GM10266 (cell line): ENCODE results near the gene SNRNP25.

Experiments used
- DNase-seq: peaks from one replicate; pipeline ENCODE4 v3.0.0; 2012; ENCODE audit errors: extremely low spot score
- TF ChIP-seq, protein P1 (sequence below): IDR thresholded peaks from 2 replicates; pipeline ENCODE4 v1.5.1; 2012; ENCODE audit warnings: mild to moderate bottlenecking, low read depth; ENCODE audit not compliant: control insufficient read depth, insufficient read depth; ENCODE audit errors: missing control alignments

Gene SNRNP25

DNA sequence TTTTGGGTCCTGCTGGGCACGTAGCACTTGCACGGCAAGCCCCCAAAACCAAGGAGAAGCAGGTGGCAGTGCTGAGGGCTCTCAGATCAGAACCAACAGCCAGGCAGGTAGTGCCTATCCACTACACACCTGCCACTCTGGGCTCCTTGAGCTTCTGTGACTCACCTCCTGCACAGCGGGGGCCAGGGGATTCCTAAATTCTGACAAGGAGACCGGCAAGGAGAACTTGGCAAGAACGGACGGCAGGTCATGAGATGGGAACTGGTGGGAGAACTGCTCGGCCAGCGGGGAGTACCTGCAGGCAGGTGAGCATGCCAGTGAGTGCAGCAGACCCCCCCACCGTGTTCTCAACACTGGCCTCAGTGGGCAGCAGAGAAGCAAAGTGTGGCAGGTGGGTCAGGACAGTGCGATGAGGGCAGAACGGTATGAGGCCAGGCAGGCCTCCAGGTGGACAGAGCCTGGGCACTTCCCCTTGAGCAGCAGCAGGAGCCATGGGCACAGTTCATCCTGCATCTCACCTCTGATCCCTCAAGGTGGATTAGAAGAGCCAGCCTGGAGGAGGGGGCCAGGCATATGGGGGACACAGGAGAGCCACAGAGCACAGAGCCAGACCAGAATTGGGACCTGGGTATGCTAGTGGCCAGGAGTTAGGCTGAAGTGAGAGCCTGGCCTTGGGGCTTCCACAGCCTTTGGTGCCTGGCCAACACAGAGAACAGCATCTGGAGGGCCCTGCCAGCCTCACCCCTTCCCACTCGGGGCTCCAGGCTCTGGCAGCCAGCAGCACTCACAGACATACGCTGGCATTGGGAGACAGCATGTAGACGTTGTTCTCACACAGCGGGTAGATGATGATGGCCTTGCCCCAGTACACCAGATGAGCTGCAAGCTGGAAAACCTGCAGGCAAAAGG is 39.1 kb downstream of the SNRNP25 start:
- DNase-seq, result no peak
- TF ChIP-seq, protein P1, sequence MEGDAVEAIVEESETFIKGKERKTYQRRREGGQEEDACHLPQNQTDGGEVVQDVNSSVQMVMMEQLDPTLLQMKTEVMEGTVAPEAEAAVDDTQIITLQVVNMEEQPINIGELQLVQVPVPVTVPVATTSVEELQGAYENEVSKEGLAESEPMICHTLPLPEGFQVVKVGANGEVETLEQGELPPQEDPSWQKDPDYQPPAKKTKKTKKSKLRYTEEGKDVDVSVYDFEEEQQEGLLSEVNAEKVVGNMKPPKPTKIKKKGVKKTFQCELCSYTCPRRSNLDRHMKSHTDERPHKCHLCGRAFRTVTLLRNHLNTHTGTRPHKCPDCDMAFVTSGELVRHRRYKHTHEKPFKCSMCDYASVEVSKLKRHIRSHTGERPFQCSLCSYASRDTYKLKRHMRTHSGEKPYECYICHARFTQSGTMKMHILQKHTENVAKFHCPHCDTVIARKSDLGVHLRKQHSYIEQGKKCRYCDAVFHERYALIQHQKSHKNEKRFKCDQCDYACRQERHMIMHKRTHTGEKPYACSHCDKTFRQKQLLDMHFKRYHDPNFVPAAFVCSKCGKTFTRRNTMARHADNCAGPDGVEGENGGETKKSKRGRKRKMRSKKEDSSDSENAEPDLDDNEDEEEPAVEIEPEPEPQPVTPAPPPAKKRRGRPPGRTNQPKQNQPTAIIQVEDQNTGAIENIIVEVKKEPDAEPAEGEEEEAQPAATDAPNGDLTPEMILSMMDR, result no peak

DNA sequence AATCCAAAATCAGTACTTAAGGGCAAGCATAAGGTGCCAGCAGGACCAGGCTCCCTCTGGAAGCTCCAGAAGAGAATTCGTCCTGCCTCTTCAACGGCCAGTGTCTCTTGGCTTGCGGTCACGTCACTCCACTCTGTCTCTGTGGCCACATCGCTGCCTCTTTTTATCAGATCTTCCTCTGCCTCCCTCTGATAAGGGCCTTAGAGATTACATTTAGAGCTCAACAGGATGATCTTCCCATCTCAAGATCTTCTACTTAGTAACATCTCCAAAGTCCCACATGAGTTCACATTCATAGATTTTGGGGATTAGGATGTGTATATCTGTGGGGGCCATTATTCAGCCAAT is 41.3 kb downstream of the SNRNP25 start:
- TF ChIP-seq, protein P1, result no peak
- DNase-seq, result no peak

- DNase-seq, result peak; percentile 93
- TF ChIP-seq, protein P1, result peak; percentile 100
Observed at GRCh38 chr16:96935-97381, 43.3 kb downstream of the SNRNP25 start.

- TF ChIP-seq, protein P1, result no peak
- DNase-seq, result no peak
Observed at GRCh38 chr16:97822-98221, 44.2 kb downstream of the SNRNP25 start.

DNA sequence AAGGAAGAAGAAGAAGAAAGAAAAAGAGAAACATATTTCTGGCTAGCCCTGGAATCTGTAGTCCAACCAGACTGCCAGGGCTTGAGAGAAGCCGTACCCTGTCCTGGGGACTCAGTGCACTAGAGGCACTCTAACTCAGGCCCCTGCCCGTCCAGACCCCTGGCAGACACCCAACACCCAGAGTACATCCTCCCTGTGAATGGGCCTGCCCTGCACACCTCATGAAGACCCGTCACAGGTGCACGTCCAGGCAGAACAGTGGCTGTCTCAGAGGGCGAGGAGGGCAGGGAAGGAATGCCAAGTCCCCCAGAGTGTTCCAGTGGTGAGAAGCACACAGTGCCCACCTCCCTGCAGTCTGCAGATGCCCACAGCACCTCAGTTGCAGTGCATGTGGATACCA is 47.4 kb downstream of the SNRNP25 start:
- TF ChIP-seq, protein P1, result no peak
- DNase-seq, result no peak

DNA sequence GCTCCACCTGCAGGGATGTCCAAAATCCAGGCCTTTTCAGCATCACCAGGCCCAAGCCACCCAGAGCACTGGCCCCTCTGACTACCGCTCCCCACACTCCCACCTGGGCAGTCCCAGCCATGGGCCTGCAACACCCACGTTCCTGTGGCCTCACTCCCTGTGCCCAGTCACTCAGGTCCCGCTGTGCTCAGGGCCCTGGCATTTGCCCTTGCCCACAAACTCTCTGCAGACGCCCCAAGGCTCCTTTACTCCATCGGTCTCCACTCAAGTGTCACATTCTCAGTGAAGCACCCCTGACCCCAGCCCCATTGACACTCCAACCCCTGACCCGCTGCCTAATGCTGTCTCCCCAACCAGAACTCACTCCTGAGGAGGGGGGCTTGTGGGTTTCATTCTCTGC is 48.0 kb downstream of the SNRNP25 start:
- TF ChIP-seq, protein P1, result no peak
- DNase-seq, result no peak
